Spinal cord (tissue), 10 donors: ENCODE data around the gene C4BPA. TPM values are rescaled to one million over a fixed set of nuclear protein-coding genes. Genes with fewer than 3 reads are reported as not detected.
A peak's percentile ranks its signal among the peaks of the same experiment; 100 is the strongest.

Experiments used
- DNase-seq, 6 donors: peaks; one replicate each; pipeline versions ENCODE4 v3.0.0 to v3.0.0-alpha.2; 2013 to 2015; ENCODE audit warnings: low spot score in 6 of 6, low read depth in 4 of 6
- H3K27ac ChIP-seq: one replicate; pipeline ENCODE4 v1.5.1; 2013; ENCODE audit warnings: low read depth, low read length, control low read depth
- H3K27me3 ChIP-seq: one replicate; pipeline ENCODE4 v1.6.1; 2013; ENCODE audit warnings: low read length; ENCODE audit not compliant: control insufficient read depth, insufficient read depth
- H3K36me3 ChIP-seq: one replicate; pipeline ENCODE4 v1.6.1; 2013; ENCODE audit warnings: low read length; ENCODE audit not compliant: control insufficient read depth, insufficient read depth
- H3K4me1 ChIP-seq: one replicate; pipeline ENCODE4 v1.6.1; 2013; ENCODE audit warnings: low read length; ENCODE audit not compliant: control insufficient read depth, insufficient read depth
- H3K4me3 ChIP-seq: one replicate; pipeline ENCODE4 v1.5.1; 2013; ENCODE audit warnings: low read depth, low read length, control low read depth
- H3K9me3 ChIP-seq: one replicate; pipeline ENCODE4 v1.6.1; 2013; ENCODE audit warnings: low read length; ENCODE audit not compliant: control insufficient read depth, insufficient read depth
- WGBS: methylation state at CpG from one replicate; pipeline ENCODE4 v1.1.5; 2013; ENCODE audit warnings: missing lambda C conversion rate; ENCODE audit not compliant: insufficient coverage; 5-methylcytosine and 5-hydroxymethylcytosine counted together
- polyA plus RNA-seq, 2 donors: library from polyadenylated mRNA; unstranded; fragments of 120-200 nt; gene quantifications; one replicate each; pipeline ENCODE4 v1.2.1, GENCODE V29; 2013; ENCODE audit not compliant: insufficient read length in 2 of 2
- total RNA-seq, 2 donors: library from RNA; depleted of rRNA in 1 of 2; stranded (reverse); fragments of 120-200 nt in 1 of 2; fragments of >200 nt in 1 of 2; gene quantifications; one replicate each; pipeline versions ENCODE4 v1.2.3 to v1.2.4, GENCODE V29; 2013 to 2014
- donor health status: healthy.

Gene C4BPA
- total and polyA plus RNA-seq, 4 donors = 0.11 to 0.50 (median 0.20) TPM; not detected in 1

- Histone ChIP-seq H3K4me1 (no peaks in the 10 kb centered on the region), H3K9me3 (no peaks in the 10 kb centered on the region), H3K27ac (no peak overlapping the region), H3K27me3 (no peaks in the 10 kb centered on the region), H3K4me3 (no peak overlapping the region), H3K36me3 (peaks cover 17% of the 10 kb centered on the region)
- DNase-seq = no peak
- 90% methylated on average over 5 of the region's 5 CpGs for WGBS
Observed at GRCh38 chr1:207063014-207063413, 41.0 kb upstream of the C4BPA start.

GRCh38 chr1:207064561-207064960, 39.5 kb upstream of the C4BPA start:
- Histone ChIP-seq H3K4me3 (no peak overlapping the region), H3K27me3 (no peaks in the 10 kb centered on the region), H3K4me1 (no peaks in the 10 kb centered on the region), H3K27ac (no peak overlapping the region), H3K36me3 (peaks cover 22% of the 10 kb centered on the region), H3K9me3 (no peaks in the 10 kb centered on the region)
- peak in 1 of 6 donors; percentile 23 for DNase-seq
- WGBS = 78% methylated on average over 8 of the region's 8 CpGs

GRCh38 chr1:207067185-207067584, 36.8 kb upstream of the C4BPA start:
- DNase-seq = no peak
- Histone ChIP-seq H3K9me3 (no peaks in the 10 kb centered on the region), H3K27ac (no peak overlapping the region), H3K4me3 (no peak overlapping the region), H3K4me1 (no peaks in the 10 kb centered on the region), H3K36me3 (peaks cover 33% of the 10 kb centered on the region), H3K27me3 (no peaks in the 10 kb centered on the region)
- WGBS = 86% methylated on average over 2 of the region's 3 CpGs

GRCh38 chr1:207067665-207068064, 36.4 kb upstream of the C4BPA start:
- Histone ChIP-seq H3K27me3 (no peaks in the 10 kb centered on the region), H3K4me1 (no peaks in the 10 kb centered on the region), H3K9me3 (no peaks in the 10 kb centered on the region), H3K27ac (no peak overlapping the region), H3K36me3 (peaks cover 34% of the 10 kb centered on the region), H3K4me3 (no peak overlapping the region)
- DNase-seq = no peak
- WGBS = no CpG with 5 or more reads among the region's 5 CpGs

GRCh38 chr1:207069061-207069460, 35.0 kb upstream of the C4BPA start:
- peaks cover 27% of the 10 kb centered on the region for H3K36me3 ChIP-seq
- no peaks in the 10 kb centered on the region for H3K9me3 ChIP-seq
- no peaks in the 10 kb centered on the region for H3K27me3 ChIP-seq
- DNase-seq = no peak
- H3K4me3 ChIP-seq = no peak overlapping the region
- WGBS = 90% methylated on average over 2 of the region's 3 CpGs
- H3K4me1 ChIP-seq = no peaks in the 10 kb centered on the region
- H3K27ac ChIP-seq = no peak overlapping the region

GRCh38 chr1:207069858-207070506, 34.1 kb upstream of the C4BPA start:
- no peak overlapping the region for H3K27ac ChIP-seq
- no peaks in the 10 kb centered on the region for H3K9me3 ChIP-seq
- no peak overlapping the region for H3K4me3 ChIP-seq
- H3K4me1 ChIP-seq = no peaks in the 10 kb centered on the region
- no peak for DNase-seq
- H3K27me3 ChIP-seq = no peaks in the 10 kb centered on the region
- peaks cover 27% of the 10 kb centered on the region for H3K36me3 ChIP-seq
- 88% methylated on average over 5 of the region's 5 CpGs for WGBS

GRCh38 chr1:207070811-207071210, 33.2 kb upstream of the C4BPA start:
- no peaks in the 10 kb centered on the region for H3K9me3 ChIP-seq
- H3K4me3 ChIP-seq = no peak overlapping the region
- H3K36me3 ChIP-seq = peaks cover 23% of the 10 kb centered on the region
- no peak for DNase-seq
- no peaks in the 10 kb centered on the region for H3K4me1 ChIP-seq
- H3K27ac ChIP-seq = no peak overlapping the region
- WGBS = 91% methylated on average over 3 of the region's 4 CpGs
- H3K27me3 ChIP-seq = no peaks in the 10 kb centered on the region

GRCh38 chr1:207071426-207071825, 32.6 kb upstream of the C4BPA start:
- no peak overlapping the region for H3K4me3 ChIP-seq
- H3K36me3 ChIP-seq = peaks cover 23% of the 10 kb centered on the region
- H3K27ac ChIP-seq = no peak overlapping the region
- no peaks in the 10 kb centered on the region for H3K9me3 ChIP-seq
- no peak for DNase-seq
- no peaks in the 10 kb centered on the region for H3K4me1 ChIP-seq
- H3K27me3 ChIP-seq = no peaks in the 10 kb centered on the region
- WGBS = 90% methylated on average over 4 of the region's 6 CpGs

GRCh38 chr1:207072233-207072632, 31.8 kb upstream of the C4BPA start:
- H3K4me1 ChIP-seq = no peaks in the 10 kb centered on the region
- H3K4me3 ChIP-seq = no peak overlapping the region
- no peaks in the 10 kb centered on the region for H3K27me3 ChIP-seq
- DNase-seq = no peak
- H3K36me3 ChIP-seq = peaks cover 23% of the 10 kb centered on the region
- H3K9me3 ChIP-seq = no peaks in the 10 kb centered on the region
- H3K27ac ChIP-seq = no peak overlapping the region
- 84% methylated on average over 7 of the region's 8 CpGs for WGBS
